ENCODE data around the gene RACGAP1. TPM values are rescaled to one million over a fixed set of nuclear protein-coding genes. Genes with fewer than 3 reads are reported as not detected.

Gene RACGAP1, protein sequence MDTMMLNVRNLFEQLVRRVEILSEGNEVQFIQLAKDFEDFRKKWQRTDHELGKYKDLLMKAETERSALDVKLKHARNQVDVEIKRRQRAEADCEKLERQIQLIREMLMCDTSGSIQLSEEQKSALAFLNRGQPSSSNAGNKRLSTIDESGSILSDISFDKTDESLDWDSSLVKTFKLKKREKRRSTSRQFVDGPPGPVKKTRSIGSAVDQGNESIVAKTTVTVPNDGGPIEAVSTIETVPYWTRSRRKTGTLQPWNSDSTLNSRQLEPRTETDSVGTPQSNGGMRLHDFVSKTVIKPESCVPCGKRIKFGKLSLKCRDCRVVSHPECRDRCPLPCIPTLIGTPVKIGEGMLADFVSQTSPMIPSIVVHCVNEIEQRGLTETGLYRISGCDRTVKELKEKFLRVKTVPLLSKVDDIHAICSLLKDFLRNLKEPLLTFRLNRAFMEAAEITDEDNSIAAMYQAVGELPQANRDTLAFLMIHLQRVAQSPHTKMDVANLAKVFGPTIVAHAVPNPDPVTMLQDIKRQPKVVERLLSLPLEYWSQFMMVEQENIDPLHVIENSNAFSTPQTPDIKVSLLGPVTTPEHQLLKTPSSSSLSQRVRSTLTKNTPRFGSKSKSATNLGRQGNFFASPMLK
- 12.0 and 18.6 TPM in 2 replicates for total RNA-seq

DNA sequence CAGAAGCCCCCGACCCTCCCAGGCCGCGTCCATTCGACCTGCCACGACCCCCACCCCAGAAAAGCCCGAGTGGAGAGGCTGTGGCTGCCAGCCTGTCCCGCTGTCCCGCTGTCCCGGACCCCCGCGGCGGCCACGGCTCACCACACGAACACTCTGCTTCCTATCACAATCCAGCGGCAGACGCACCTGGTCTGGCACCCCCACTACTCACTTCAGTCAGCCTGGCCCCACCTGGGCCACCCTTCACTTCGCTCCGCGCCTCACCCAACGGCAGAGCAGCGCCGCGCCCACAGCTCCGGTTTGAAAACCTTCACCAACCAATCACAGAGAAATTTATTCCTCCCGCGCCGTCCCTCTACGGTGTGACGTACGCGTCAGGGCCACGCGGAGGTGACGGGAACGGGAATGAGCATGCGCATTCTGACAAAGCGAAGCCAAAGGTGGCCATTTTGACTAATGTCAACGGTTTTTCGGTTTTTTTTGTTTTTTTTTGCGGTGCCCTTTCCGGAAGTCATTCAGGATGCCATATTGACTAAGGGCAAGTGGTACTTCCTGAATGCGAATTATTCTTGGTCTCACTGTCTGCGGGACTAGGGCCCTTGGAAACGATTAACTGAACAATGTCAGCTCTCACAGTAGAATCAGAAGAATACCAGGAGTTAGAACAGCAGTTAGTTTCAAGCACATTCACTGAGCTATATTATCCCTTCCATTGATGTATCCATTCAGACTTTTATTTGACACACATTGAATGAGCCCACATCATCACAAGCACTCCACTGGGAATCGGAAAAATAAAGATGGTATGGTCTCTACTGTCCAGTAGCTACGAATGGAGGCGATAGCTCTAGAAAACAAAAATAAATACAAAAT, at the start of gene RACGAP1:
Gene RACGAP1, minus strand, starts transcription at position 308 of the 873 bp plus-strand sequence. CDS start 8,779 bp downstream, outside the sequence.

DNA sequence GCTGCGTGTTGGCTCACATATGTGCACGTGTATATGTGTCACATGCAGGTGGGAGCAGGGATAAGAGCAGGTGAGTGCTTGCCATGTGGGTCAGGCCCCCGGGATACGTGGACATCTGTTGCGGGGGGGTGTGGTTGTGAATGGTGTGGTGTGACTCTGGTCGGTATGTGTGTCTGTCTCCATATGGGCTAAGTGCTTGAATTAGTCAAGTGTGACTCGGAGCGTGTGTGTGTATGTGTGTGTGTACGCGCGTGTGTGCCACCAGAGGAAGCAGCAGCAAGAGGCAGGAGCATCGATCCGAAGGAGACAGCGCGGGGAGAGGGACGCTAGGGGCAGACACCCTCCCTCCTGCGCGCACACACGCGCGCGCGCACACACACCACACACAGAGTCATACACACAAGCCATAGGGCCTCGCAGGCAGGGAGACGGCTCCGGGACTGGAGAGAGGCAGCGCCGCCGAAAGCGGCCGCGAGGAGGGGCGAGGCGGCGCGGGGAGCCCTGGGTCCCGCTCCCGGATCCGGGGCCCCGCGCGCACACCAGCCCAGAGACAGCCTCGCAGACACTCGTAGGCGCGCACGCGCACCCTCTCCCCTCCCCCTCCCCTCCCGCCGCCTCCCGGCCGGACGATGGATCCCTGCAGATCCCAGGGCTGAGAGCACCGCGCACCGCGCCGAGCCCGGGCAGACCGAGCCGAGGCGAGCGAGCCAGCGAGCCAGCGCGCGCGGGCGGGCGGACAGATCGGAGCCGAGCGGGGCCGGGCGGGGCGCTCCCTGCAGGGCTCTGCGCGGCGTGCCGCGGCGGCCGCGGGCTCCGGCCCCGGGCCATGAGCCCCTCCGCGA, 31.9 kb upstream of the RACGAP1 start, which contains the start of gene ASIC1:
Gene ASIC1, plus strand, starts transcription at position 597 of the 842 bp plus-strand sequence. CDS start 1,171 bp downstream, outside the sequence.

DNA sequence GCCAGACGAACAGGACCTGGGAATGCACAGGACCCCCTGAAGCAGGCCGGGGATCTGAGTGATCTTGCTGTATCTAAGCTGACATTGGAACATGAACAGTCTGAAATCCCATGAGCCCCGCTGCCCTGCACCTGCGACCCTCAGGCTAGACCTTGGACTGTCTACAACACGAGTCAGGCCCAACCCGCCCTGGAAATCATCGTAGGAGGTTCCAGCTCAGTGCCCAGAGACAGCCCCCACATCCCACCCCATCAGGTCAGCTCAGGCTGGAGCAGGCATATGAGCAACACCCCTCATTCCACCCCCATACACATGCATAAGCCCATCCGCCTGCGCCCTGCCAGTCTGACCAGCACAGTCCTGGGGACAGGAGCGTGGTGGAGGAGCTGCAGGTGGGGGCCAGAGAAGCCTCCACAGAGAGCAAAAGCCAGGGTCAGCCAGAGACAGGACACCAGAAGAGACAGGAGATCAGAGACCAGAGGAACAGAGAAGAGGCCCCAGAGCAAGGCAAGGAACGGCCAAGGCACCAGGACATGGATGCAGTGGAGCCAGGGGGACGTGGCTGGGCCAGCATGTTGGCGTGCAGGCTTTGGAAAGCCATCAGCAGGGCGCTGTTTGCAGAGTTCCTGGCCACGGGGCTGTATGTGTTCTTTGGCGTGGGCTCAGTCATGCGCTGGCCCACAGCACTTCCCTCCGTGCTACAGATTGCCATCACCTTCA, 52.5 kb downstream of the RACGAP1 start, which contains the start of gene AQP6:
Gene AQP6, plus strand, starts transcription at position 307 of the 720 bp plus-strand sequence. Its CDS starts 227 bp downstream, at position 534.

DNA sequence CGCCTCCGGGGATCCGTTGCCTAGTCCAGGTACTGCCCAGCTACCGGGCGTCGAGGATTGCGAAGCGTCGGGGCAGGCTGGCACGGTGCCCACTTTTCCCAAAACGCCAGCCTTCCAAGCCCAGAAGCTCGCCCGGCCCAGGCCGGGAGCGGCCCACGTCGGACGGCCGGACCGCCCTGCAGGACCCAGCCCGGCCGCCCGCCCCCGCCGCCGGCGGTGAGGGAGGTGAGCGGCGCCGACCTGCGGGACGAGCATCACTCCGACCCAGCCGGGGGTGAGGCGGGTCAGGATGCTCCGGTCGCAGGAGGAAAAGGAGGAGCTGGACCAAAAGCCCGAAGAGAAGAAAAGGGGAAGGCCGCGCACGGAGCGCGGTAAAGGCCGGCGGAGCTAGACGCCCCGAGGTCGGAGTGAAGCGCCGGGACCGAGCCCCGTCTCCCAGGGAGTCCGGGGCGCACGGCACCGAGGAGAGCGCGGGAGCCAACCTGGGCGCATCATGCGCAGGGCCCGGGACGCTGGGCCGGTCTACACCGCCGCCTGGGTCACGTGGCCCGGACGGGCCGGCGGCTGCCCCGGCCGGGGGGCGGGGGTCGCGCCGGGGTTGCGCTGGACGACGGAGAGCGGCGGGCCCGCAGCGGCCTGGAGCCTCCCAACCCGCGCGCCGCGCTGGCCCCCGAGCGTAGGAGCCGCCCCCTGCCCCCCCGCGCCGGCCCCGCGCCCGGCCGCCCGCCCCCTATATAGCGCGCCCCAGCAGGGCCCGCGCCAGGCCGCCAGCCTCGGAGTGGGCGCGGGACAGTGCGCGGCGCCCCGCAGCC, 64.0 kb downstream of the RACGAP1 start, which contains the start of gene AQP5:
Gene AQP5, plus strand, starts transcription at position 762 of the 812 bp plus-strand sequence. CDS start 146 bp downstream, outside the sequence.

DNA sequence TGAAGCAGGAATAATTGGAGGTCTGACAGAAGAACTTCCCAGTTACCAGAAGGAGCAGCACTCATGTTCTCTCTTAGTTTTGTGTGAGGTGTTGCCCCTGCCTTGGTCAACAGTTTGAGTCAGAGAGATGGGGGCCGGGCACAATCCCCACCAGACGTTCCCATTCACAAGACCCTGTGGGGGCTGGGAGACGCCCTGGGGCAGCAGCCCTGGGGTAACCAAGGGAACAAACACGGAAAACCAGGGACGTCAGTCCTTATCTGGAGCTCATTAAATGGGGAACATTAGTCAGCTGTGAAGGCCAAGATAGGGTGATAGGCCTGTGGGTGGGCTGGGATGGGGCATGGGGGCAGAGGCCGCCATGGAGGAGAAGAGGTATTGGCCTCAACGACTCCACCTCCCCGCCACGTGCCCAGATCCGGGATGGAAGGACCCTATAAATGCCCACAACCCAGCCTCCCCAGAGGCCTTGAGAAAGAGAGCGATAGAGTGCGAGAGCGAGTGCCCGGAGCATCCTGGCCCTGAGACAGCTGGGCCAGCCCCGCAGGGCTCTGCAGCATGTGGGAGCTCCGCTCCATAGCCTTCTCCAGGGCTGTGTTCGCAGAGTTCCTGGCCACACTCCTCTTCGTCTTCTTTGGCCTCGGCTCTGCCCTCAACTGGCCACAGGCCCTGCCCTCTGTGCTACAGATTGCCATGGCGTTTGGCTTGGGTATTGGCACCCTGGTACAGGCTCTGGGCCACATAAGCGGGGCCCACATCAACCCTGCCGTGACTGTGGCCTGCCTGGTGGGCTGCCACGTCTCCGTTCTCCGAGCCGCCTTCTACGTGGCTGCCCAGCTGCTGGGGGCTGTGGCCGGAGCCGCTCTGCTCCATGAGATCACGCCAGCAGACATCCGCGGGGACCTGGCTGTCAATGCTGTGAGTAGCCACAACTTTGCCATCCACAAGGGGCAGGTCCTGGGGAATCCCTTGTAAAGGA, 74.7 kb downstream of the RACGAP1 start, which contains the start of gene AQP2:
Gene AQP2, plus strand, starts transcription at position 465 of the 979 bp plus-strand sequence. Its CDS starts 94 bp downstream, at position 559.

Other genes starting within 250 kb of the RACGAP1 start
- 20.7 and 25.1 TPM in 2 replicates for gene NCKAP5L, start 197.1 kb downstream of the RACGAP1 start, total RNA-seq
- gene BCDIN3D, start 182.4 kb downstream of the RACGAP1 start, total RNA-seq = 2.9 and 4.5 TPM in 2 replicates
- 209 and 210 TPM in 2 replicates for gene FAIM2, start 121.6 kb downstream of the RACGAP1 start, total RNA-seq
- 0.31 TPM in 1 of 2 replicates, not detected in the other for gene AQP2, start 74.8 kb downstream of the RACGAP1 start, total RNA-seq
- gene AQP5, start 63.6 kb downstream of the RACGAP1 start, total RNA-seq = 7.6 and 8.0 TPM in 2 replicates
- 0.37 and 0.73 TPM in 2 replicates for gene AQP6, start 52.5 kb downstream of the RACGAP1 start, total RNA-seq
- gene ASIC1, start 32.1 kb upstream of the RACGAP1 start, total RNA-seq = 20.7 and 30.7 TPM in 2 replicates
- gene SMARCD1, start 59.8 kb upstream of the RACGAP1 start, total RNA-seq = 25.9 and 39.6 TPM in 2 replicates
- gene GPD1, start 78.5 kb upstream of the RACGAP1 start, total RNA-seq = 5.9 and 11.3 TPM in 2 replicates
- 61.8 and 66.3 TPM in 2 replicates for gene COX14, start 86.7 kb upstream of the RACGAP1 start, total RNA-seq
- 25.8 and 33.5 TPM in 2 replicates for gene CERS5, start 141.9 kb upstream of the RACGAP1 start, total RNA-seq

Measured in cardiac ventricle fibroblast (primary cell).